Right lobe of liver (tissue), 6 donors: Measurements from ENCODE around the gene PIK3C2B. TPM values are rescaled to one million over a fixed set of nuclear protein-coding genes. Genes with fewer than 3 reads are reported as not detected.

Experiments used
- ATAC-seq, 4 donors: fragments of 200-7000 bp; cut with Tn5 transposase; one replicate each; pipeline ENCODE4 v1.9.1; 2020; ENCODE audit warnings: mild to moderate bottlenecking in 4 of 4, moderate library complexity in 4 of 4
- DNase-seq, 3 donors: peaks; one replicate each; pipeline ENCODE4 v3.0.0-alpha.2; 2020
- H3K27ac ChIP-seq, 3 donors: fragments of 200-600 bp; one replicate each; pipeline ENCODE4 v1.8.0; 2022
- H3K27me3 ChIP-seq, 2 donors: fragments of 200-600 bp; one replicate each; pipeline ENCODE4 v1.8.0; 2022
- H3K36me3 ChIP-seq, 4 donors: fragments of 200-600 bp; sonication (generic) in 1 of 4; one replicate each; pipeline versions ENCODE4 v1.5.1 to v1.8.0; 2017 to 2022; ENCODE audit warnings: control low read depth in 1 of 4
- H3K4me1 ChIP-seq, 4 donors: fragments of 200-600 bp; sonication (generic) in 1 of 4; one replicate each; pipeline versions ENCODE4 v1.5.1 to v1.8.0; 2017 to 2022; ENCODE audit warnings: control low read depth in 1 of 4
- H3K4me3 ChIP-seq, 3 donors: fragments of 200-600 bp; one replicate each; pipeline ENCODE4 v1.8.0; 2022
- H3K9me3 ChIP-seq, 4 donors: fragments of 200-600 bp; sonication (generic) in 1 of 4; one replicate each; pipeline versions ENCODE4 v1.5.1 to v1.8.0; 2017 to 2022; ENCODE audit warnings: control low read depth in 1 of 4
- POLR2A ChIP-seq: fragments of 450-650 bp; IDR thresholded peaks from one replicate; pipeline ENCODE4 v1.6.1; 2017; ENCODE audit warnings: antibody characterized with exemption, mild to moderate bottlenecking
- WGBS: methylation state at CpG from one replicate; pipeline ENCODE4 v1.1.6; 2018; ENCODE audit warnings: low coverage, low lambda C conversion rate; ENCODE audit not compliant: insufficient coverage; ENCODE audit errors: missing lambda C conversion rate; 5-methylcytosine and 5-hydroxymethylcytosine counted together
- intact Hi-C, 2 donors: fragments of 100-400 bp; cut with DNase I; formaldehyde crosslinking; loops; one replicate each; pipeline versions ENCODE4 v1.11.2 to v1.14.1; 2022
- total RNA-seq, 6 experiments: library from RNA; depleted of rRNA in 2 of 6; stranded (reverse); fragments of >200 nt in 2 of 6; fragmentation: NEBNext Ultra II Directional in 3 of 6; extraction: Animal tissue kit (Norgen Biotek cat#: 25700) in 3 of 6; gene quantifications; one replicate each; pipeline versions ENCODE4 v1.1.0 to v1.2.4, GENCODE V29; 2016 to 2023
- TF ChIP-seq, protein P1 (sequence below), 4 donors: fragments of 200-600 bp in 3 of 4; fragments of 450-650 bp in 1 of 4; IDR thresholded peaks; one replicate each; pipeline versions ENCODE4 v1.5.1 to v1.8.0; 2016 to 2022; ENCODE audit warnings: antibody characterized with exemption in 4 of 4, mild to moderate bottlenecking in 2 of 4
- donor health status: DM: no; HTN: yes; CAD: no.
- donor health status: DM: no; HTN: no; CAD: no.
- donor health status: DM: no; HTN: no; CAD: no.
- donor health status: DM: no; HTN: yes; CAD: no.
- donor health status: DM: no; HTN: yes; CAD: no.

Gene PIK3C2B
- total RNA-seq, 6 experiments from 2014 or later: 7.6 to 18.5 (median 10.1) TPM

- WGBS: 17% methylated on average over 1 of the region's 11 CpGs
- Histone ChIP-seq H3K36me3 (peaks cover 0 to 2% (median 0%) of the 10 kb centered on the region in 4 donors), H3K4me3 (no peak overlapping the region), H3K27me3 (no peaks in the 10 kb centered on the region), H3K9me3 (no peaks in the 10 kb centered on the region), H3K4me1 (peaks cover 0 to 26% (median 9%) of the 10 kb centered on the region in 4 donors), H3K27ac (no peak overlapping the region)
- peak; percentile 67 to 74 (median 72) for DNase-seq
- ATAC-seq: peak; percentile 70 to 76 (median 74)
- TF ChIP-seq POLR2A: no peak
- TF ChIP-seq, protein P1, sequence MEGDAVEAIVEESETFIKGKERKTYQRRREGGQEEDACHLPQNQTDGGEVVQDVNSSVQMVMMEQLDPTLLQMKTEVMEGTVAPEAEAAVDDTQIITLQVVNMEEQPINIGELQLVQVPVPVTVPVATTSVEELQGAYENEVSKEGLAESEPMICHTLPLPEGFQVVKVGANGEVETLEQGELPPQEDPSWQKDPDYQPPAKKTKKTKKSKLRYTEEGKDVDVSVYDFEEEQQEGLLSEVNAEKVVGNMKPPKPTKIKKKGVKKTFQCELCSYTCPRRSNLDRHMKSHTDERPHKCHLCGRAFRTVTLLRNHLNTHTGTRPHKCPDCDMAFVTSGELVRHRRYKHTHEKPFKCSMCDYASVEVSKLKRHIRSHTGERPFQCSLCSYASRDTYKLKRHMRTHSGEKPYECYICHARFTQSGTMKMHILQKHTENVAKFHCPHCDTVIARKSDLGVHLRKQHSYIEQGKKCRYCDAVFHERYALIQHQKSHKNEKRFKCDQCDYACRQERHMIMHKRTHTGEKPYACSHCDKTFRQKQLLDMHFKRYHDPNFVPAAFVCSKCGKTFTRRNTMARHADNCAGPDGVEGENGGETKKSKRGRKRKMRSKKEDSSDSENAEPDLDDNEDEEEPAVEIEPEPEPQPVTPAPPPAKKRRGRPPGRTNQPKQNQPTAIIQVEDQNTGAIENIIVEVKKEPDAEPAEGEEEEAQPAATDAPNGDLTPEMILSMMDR (IDR thresholded peaks at IDR 0.05): peak; percentile 64 to 85 (median 84)
- intact Hi-C loops: loop anchor here in 1 of 2 donors (5.0 kb wide), 1 partner anchor 46 kb away; the partner anchor contains the start of gene PIK3C2B
Measured at GRCh38 chr1:204446413-204447111, 48.0 kb downstream of the PIK3C2B start.

DNA sequence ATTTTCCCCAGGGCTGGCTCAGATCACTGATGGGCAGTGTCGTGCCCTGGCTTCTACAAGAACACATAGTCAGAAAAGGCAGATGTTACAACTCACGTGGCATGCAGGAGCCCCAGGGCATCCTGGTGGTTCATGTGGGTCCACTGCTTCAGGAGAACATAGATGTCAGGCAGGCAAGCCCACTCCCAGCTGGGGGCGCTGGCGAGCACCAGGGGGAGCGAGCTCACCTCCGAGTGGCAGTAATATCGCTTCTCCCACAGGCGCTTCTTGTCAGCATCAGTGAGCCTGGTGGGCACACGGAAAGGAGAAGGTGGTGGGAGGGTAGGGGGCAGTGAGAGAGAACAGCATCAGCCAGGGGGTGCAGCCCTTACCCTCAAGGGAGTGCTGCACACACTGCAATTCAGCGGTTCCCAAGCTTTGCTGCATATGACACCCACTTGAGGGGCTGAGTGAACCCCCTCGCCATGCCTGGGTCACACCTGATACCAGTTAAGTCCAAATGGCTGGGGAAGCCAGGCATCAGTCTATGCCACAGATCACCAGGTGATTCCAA lies 48.7 kb downstream of the PIK3C2B start:
- ATAC-seq (no peak), DNase-seq (no peak)
- WGBS: 40% methylated on average over 3 of the region's 11 CpGs
- TF ChIP-seq POLR2A: no peak
- TF ChIP-seq, protein P1 (IDR thresholded peaks at IDR 0.05): no peak
- Histone ChIP-seq H3K4me3 (no peak overlapping the region), H3K4me1 (peaks cover 0 to 20% (median 6%) of the 10 kb centered on the region in 4 donors), H3K9me3 (no peaks in the 10 kb centered on the region), H3K27me3 (no peaks in the 10 kb centered on the region), H3K36me3 (peaks cover 0 to 2% (median 0%) of the 10 kb centered on the region in 4 donors), H3K27ac (no peak overlapping the region)
- intact Hi-C loops: loop anchor here in 1 of 2 donors (5.0 kb wide), 1 partner anchor 46 kb away; the partner anchor contains the start of gene PIK3C2B

Other genes starting within 250 kb of the PIK3C2B start
- 10 to 100 TPM; 16.6 to 31.1 (median 22.1) TPM for gene PLEKHA6, start 134.9 kb downstream of the PIK3C2B start, total RNA-seq
- gene PPP1R15B, start 83.0 kb downstream of the PIK3C2B start, total RNA-seq: 10 to 100 TPM; 28.6 to 43.6 (median 34.3) TPM
- gene MDM4, start 21.6 kb upstream of the PIK3C2B start, total RNA-seq: 10 to 100 TPM; 21.0 to 37.6 (median 25.3) TPM
- gene LRRN2, start 190.9 kb upstream of the PIK3C2B start, total RNA-seq: under 1 TPM; 0.07 to 0.78 (median 0.25) TPM